Measurements from ENCODE around the gene SMIM27.
"Not testable (repeated sequence)": the region's sequence is repeated elsewhere in the genome, so short reads cannot be mapped to it uniquely, and the experiment has no call there.

Gene SMIM27

GRCh38 chr9:32552172-32552872 lies at the start of gene SMIM27, which contains the start of gene TOPORS:
TSS of gene SMIM27 (plus strand) at chr9:32552327. CDS start at chr9:32552435, 108 bp downstream.
TSS of gene TOPORS (minus strand) at chr9:32552586. CDS start at chr9:32552436, 150 bp downstream.
- Histone ChIP-seq H3K36me3 (ENCODE audit: control insufficient read depth, insufficient read depth, low read length) (no peaks in the 10 kb centered on the region), H3K27me3 (ENCODE audit: control insufficient read depth, insufficient read depth, low read length) (no peaks in the 10 kb centered on the region), H3K27ac (ENCODE audit: low read depth, low read length) (peak within 1 kb of the TSS; percentile 98), H3K4me1 (ENCODE audit: control insufficient read depth, insufficient read depth, low read length) (peaks cover 5% of the 10 kb centered on the region), H3K9ac (ENCODE audit: low read length) (peak within 1 kb of the TSS; percentile 90), H3K4me3 (ENCODE audit: low read length) (peak within 1 kb of the TSS; percentile 96)

GRCh38 chr9:32502464-32502863 lies 49.7 kb upstream of the SMIM27 start:
- Histone ChIP-seq H3K27ac (ENCODE audit: low read depth, low read length) (no peak overlapping the region), H3K4me3 (ENCODE audit: low read length) (no peak overlapping the region), H3K4me1 (ENCODE audit: control insufficient read depth, insufficient read depth, low read length) (no peaks in the 10 kb centered on the region), H3K9ac (ENCODE audit: low read length) (no peak overlapping the region), H3K36me3 (ENCODE audit: control insufficient read depth, insufficient read depth, low read length) (no peaks in the 10 kb centered on the region), H3K27me3 (ENCODE audit: control insufficient read depth, insufficient read depth, low read length) (no peaks in the 10 kb centered on the region)

DNA sequence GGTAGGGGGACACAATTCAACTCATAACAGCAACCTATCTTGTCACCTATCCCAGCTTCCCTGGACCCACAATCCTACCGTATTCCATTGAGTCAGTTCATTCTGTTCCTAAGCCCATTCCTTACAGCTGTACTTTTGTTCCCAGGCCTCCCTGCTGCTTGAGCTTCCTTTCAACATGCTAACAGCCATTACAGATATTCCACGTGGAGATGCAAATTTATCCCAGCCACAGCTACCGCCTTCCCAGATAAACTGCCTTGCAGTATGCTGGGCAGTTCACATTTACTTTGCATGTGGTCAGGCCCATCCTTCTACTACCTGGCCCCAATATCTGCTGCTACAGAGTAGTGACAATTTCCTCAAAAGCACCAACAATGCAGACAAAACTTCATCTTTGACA lies 49.1 kb upstream of the SMIM27 start:
- no peaks in the 10 kb centered on the region for H3K36me3 ChIP-seq (ENCODE audit: control insufficient read depth, insufficient read depth, low read length)
- H3K9ac ChIP-seq (ENCODE audit: low read length), result no peak overlapping the region
- no peaks in the 10 kb centered on the region for H3K4me1 ChIP-seq (ENCODE audit: control insufficient read depth, insufficient read depth, low read length)
- no peaks in the 10 kb centered on the region for H3K27me3 ChIP-seq (ENCODE audit: control insufficient read depth, insufficient read depth, low read length)
- no peak overlapping the region for H3K27ac ChIP-seq (ENCODE audit: low read depth, low read length)
- no peak overlapping the region for H3K4me3 ChIP-seq (ENCODE audit: low read length)

GRCh38 chr9:32508728-32509127 lies 43.4 kb upstream of the SMIM27 start:
- H3K4me1 ChIP-seq (ENCODE audit: control insufficient read depth, insufficient read depth, low read length), result no peaks in the 10 kb centered on the region

DNA sequence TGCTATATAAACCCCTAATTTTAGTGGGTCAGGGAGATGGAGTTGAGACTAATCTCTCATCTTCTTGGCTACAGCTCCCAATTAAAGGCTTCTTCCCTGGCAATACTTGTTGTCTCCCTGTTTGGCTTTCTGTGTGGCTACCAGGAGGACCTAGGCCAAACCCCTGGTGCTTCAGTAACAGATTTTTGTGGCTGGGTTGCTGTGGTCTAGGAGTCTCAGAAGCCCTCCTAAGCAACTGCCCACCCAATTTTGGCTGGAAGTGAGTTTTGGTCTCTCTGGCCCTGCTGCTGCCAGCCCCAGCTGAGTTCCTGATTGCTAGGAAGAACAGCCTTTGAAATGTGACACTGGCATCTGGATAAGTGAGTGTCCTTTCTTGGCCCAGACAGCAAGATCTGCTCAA lies 35.9 kb upstream of the SMIM27 start:
- H3K27me3 ChIP-seq (ENCODE audit: control insufficient read depth, insufficient read depth, low read length), result no peaks in the 10 kb centered on the region
- H3K4me3 ChIP-seq (ENCODE audit: low read length), result no peak overlapping the region
- no peak overlapping the region for H3K9ac ChIP-seq (ENCODE audit: low read length)
- H3K4me1 ChIP-seq (ENCODE audit: control insufficient read depth, insufficient read depth, low read length), result no peaks in the 10 kb centered on the region
- no peak overlapping the region for H3K27ac ChIP-seq (ENCODE audit: low read depth, low read length)
- H3K36me3 ChIP-seq (ENCODE audit: control insufficient read depth, insufficient read depth, low read length), result no peaks in the 10 kb centered on the region

More at GRCh38 chr9:32508728-32509127, 43.4 kb upstream of the SMIM27 start:
- Histone ChIP-seq H3K4me3 (ENCODE audit: low read length) (no peak overlapping the region), H3K27ac (ENCODE audit: low read depth, low read length) (no peak overlapping the region), H3K27me3 (ENCODE audit: control insufficient read depth, insufficient read depth, low read length) (no peaks in the 10 kb centered on the region), H3K36me3 (ENCODE audit: control insufficient read depth, insufficient read depth, low read length) (no peaks in the 10 kb centered on the region), H3K9ac (ENCODE audit: low read length) (no peak overlapping the region)

DNA sequence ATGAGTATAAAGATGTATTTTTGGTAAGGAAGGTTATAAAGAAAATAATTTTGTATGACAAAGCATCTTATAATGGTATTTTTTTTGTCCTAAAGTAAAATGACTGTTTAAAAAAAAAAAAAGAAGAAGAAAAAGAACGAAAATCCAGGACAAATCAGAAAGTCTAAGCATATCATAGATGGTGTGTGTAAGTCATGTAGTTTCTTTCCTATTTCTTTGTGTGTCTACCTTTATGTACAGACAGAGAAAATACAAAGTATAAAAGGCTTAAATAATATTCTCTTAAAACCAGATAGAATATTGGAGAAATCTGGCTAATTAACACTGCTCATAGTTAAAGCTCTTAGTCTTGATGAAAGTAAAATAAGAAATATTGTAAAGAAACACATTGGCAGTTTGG lies 33.9 kb upstream of the SMIM27 start:
- Histone ChIP-seq H3K36me3 (ENCODE audit: control insufficient read depth, insufficient read depth, low read length) (no peaks in the 10 kb centered on the region), H3K4me1 (ENCODE audit: control insufficient read depth, insufficient read depth, low read length) (no peaks in the 10 kb centered on the region), H3K4me3 (ENCODE audit: low read length) (no peak overlapping the region), H3K9ac (ENCODE audit: low read length) (no peak overlapping the region), H3K27me3 (ENCODE audit: control insufficient read depth, insufficient read depth, low read length) (no peaks in the 10 kb centered on the region), H3K27ac (ENCODE audit: low read depth, low read length) (no peak overlapping the region)

- Histone ChIP-seq H3K9ac (ENCODE audit: low read length) (no peak overlapping the region), H3K27me3 (ENCODE audit: control insufficient read depth, insufficient read depth, low read length) (no peaks in the 10 kb centered on the region), H3K27ac (ENCODE audit: low read depth, low read length) (no peak overlapping the region), H3K36me3 (ENCODE audit: control insufficient read depth, insufficient read depth, low read length) (no peaks in the 10 kb centered on the region), H3K4me1 (ENCODE audit: control insufficient read depth, insufficient read depth, low read length) (peaks cover 3% of the 10 kb centered on the region), H3K4me3 (ENCODE audit: low read length) (no peak overlapping the region)
Observed at GRCh38 chr9:32523910-32524309, 28.2 kb upstream of the SMIM27 start.

- not testable (repeated sequence) for H3K27ac ChIP-seq (ENCODE audit: low read depth, low read length); H3K36me3 ChIP-seq (ENCODE audit: control insufficient read depth, insufficient read depth, low read length); H3K4me1 ChIP-seq (ENCODE audit: control insufficient read depth, insufficient read depth, low read length); H3K27me3 ChIP-seq (ENCODE audit: control insufficient read depth, insufficient read depth, low read length); H3K9ac ChIP-seq (ENCODE audit: low read length)
- peak overlapping the region; percentile 94 for H3K4me3 ChIP-seq (ENCODE audit: low read length)
Observed at GRCh38 chr9:32524558-32524891, 27.6 kb upstream of the SMIM27 start.

DNA sequence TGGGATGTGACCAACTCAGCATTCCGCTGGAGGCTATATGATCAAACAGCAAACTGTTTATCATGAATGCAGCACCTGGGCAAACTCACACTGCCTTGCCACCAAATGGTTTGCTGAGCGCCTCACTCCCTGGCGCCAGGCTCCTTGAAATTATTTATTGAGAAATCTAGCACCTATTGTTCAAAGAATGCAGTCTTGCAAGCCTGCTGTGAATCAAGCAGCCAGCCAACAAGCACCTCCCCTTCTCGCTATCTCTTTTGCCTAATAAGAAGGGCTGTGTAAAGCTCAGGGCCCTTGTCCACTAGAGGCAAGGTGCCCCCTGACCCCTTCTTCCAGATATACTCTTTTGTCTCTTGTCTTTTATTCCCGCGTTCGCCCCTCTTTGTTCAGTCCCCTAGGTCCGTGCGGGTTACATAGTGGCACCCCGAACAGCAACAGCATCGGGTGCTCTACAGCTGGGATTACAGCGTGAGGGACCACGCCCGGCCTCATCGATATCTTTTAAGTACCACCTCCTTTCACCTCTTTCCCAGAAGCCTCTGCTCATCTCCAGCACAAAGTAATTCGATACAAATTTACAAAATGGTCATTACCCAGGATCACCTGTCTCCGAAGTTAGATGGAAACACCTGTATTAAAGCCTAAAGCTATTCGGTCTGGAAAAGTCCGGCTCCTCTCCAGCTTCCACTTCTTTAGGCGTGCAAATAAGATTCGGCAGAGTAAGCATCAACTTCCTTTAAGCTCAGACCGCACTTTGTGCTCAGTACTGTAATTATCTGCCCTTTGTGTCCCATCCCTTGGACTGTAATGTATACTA lies 27.0 kb upstream of the SMIM27 start:
- Histone ChIP-seq H3K36me3 (ENCODE audit: control insufficient read depth, insufficient read depth, low read length) (no peaks in the 10 kb centered on the region), H3K27me3 (ENCODE audit: control insufficient read depth, insufficient read depth, low read length) (no peaks in the 10 kb centered on the region), H3K4me3 (ENCODE audit: low read length) (peak overlapping the region; percentile 94), H3K27ac (ENCODE audit: low read depth, low read length) (peak overlapping the region; percentile 92), H3K4me1 (ENCODE audit: control insufficient read depth, insufficient read depth, low read length) (peaks cover 3% of the 10 kb centered on the region), H3K9ac (ENCODE audit: low read length) (peak overlapping the region; percentile 16)

DNA sequence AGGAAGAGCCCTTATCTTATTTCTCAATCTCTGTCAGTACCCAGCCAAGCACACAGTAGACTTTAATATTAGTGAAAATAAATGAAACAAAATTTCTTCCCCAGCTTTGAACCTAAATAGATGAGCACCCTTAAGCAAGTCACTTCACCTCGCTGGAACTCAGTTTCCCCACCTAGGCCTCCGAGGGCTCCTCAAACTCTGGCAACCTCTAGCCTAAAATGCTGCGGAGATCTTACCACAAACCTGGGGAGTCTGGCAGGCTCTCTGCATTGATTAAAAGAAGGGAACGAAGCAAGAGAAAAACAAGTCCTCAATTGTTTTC lies 26.5 kb upstream of the SMIM27 start:
- no peaks in the 10 kb centered on the region for H3K36me3 ChIP-seq (ENCODE audit: control insufficient read depth, insufficient read depth, low read length)
- H3K9ac ChIP-seq (ENCODE audit: low read length), result peak overlapping the region; percentile 88
- H3K27ac ChIP-seq (ENCODE audit: low read depth, low read length), result peak overlapping the region; percentile 92
- H3K27me3 ChIP-seq (ENCODE audit: control insufficient read depth, insufficient read depth, low read length), result no peaks in the 10 kb centered on the region
- peaks cover 3% of the 10 kb centered on the region for H3K4me1 ChIP-seq (ENCODE audit: control insufficient read depth, insufficient read depth, low read length)
- H3K4me3 ChIP-seq (ENCODE audit: low read length), result peak overlapping the region; percentile 94

GRCh38 chr9:32526041-32526706 lies 26.0 kb upstream of the SMIM27 start, which contains the start of gene RIGI:
TSS of gene RIGI (minus strand) at chr9:32526196. CDS start at chr9:32526166, 30 bp downstream.
- H3K27ac ChIP-seq (ENCODE audit: low read depth, low read length), result peak within 1 kb of the TSS; percentile 92
- no peaks in the 10 kb centered on the region for H3K36me3 ChIP-seq (ENCODE audit: control insufficient read depth, insufficient read depth, low read length)
- H3K4me1 ChIP-seq (ENCODE audit: control insufficient read depth, insufficient read depth, low read length), result peaks cover 3% of the 10 kb centered on the region
- peak within 1 kb of the TSS; percentile 94 for H3K4me3 ChIP-seq (ENCODE audit: low read length)
- H3K9ac ChIP-seq (ENCODE audit: low read length), result peak within 1 kb of the TSS; percentile 88
- H3K27me3 ChIP-seq (ENCODE audit: control insufficient read depth, insufficient read depth, low read length), result no peaks in the 10 kb centered on the region

DNA sequence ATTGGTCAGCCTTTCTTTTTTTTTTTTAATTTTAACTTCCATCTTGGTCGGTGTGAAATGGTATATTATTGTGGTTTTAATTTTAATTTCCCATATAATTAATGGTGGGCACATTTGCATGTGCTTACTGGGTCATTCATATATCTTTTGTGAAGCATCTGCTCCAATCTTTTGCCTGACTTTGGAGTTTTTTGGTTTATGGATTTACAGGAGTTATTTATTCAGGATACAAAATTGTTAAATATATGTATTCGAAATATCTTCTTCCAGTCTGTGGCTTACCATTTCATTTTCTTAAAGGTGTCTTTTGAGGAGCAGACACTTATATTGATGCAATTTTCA lies 25.4 kb upstream of the SMIM27 start:
- Histone ChIP-seq H3K4me1 (ENCODE audit: control insufficient read depth, insufficient read depth, low read length) (peaks cover 3% of the 10 kb centered on the region), H3K27me3 (ENCODE audit: control insufficient read depth, insufficient read depth, low read length) (no peaks in the 10 kb centered on the region), H3K9ac (ENCODE audit: low read length) (peak overlapping the region; percentile 45), H3K27ac (ENCODE audit: low read depth, low read length) (peak overlapping the region; percentile 92), H3K4me3 (ENCODE audit: low read length) (peak overlapping the region; percentile 94), H3K36me3 (ENCODE audit: control insufficient read depth, insufficient read depth, low read length) (no peaks in the 10 kb centered on the region)
